ENCODE results near the gene TCEAL7.

The TCEAL7 gene

GRCh38 chrX:103330681-103331288 is 746 bp downstream of the TCEAL7 start:
- peak overlapping the region; percentile 55 for H3K4me3 ChIP-seq (ENCODE audit: low read depth, low read length)
- TF ChIP-seq CTCF (IDR thresholded peaks at IDR 0.05; ENCODE audit: low read depth, low read length) = no peak

GRCh38 chrX:103338663-103339062 is 8.6 kb downstream of the TCEAL7 start:
- H3K4me3 ChIP-seq (ENCODE audit: low read depth, low read length) = no peak overlapping the region
- no peak for TF ChIP-seq CTCF (IDR thresholded peaks at IDR 0.05; ENCODE audit: low read depth, low read length)

- TF ChIP-seq CTCF (IDR thresholded peaks at IDR 0.05; ENCODE audit: low read depth, low read length) = peak; percentile 65
- H3K4me3 ChIP-seq (ENCODE audit: low read depth, low read length) = no peak overlapping the region
Observed at GRCh38 chrX:103343105-103343504, 13.1 kb downstream of the TCEAL7 start.

- no peak for TF ChIP-seq CTCF (IDR thresholded peaks at IDR 0.05; ENCODE audit: low read depth, low read length)
- H3K4me3 ChIP-seq (ENCODE audit: low read depth, low read length) = no peak overlapping the region
Observed at GRCh38 chrX:103344606-103345005, 14.6 kb downstream of the TCEAL7 start.

GRCh38 chrX:103347682-103348397 is 17.8 kb downstream of the TCEAL7 start:
- TF ChIP-seq CTCF (IDR thresholded peaks at IDR 0.05; ENCODE audit: low read depth, low read length) = no peak
- no peak overlapping the region for H3K4me3 ChIP-seq (ENCODE audit: low read depth, low read length)

- peak within 1 kb of the TSS; percentile 81 for H3K4me3 ChIP-seq (ENCODE audit: low read depth, low read length)
- no peak for TF ChIP-seq CTCF (IDR thresholded peaks at IDR 0.05; ENCODE audit: low read depth, low read length)
Observed at GRCh38 chrX:103356130-103356798, 26.2 kb downstream of the TCEAL7 start, which contains the start of gene TCEAL9. TCEAL9 (plus strand) TSS chrX:103356506; CDS start chrX:103357685, 1,179 bp downstream.

- no peak for TF ChIP-seq CTCF (IDR thresholded peaks at IDR 0.05; ENCODE audit: low read depth, low read length)
- H3K4me3 ChIP-seq (ENCODE audit: low read depth, low read length) = peak overlapping the region; percentile 81
Observed at GRCh38 chrX:103356858-103357257, 26.8 kb downstream of the TCEAL7 start.

All from WI38 (cell line).